HCT116 (cell line): ENCODE results near the gene FLT3LG. TPM values are rescaled to one million over a fixed set of nuclear protein-coding genes. Genes with fewer than 3 reads are reported as not detected.

Experiments
- ATAC-seq: fragments of 200-7000 bp; cut with Tn5 transposase; 2 replicates; pipeline ENCODE4 v1.9.1; 2020; ENCODE audit warnings: mild to moderate bottlenecking, moderate library complexity
- BruUV-seq: library from RNA; stranded (reverse); fragments of 400-500 nt; replicated peaks from 2 replicates; lab custom pipeline; 2021; lab: Mats Ljungman, UMichigan
- CTCF ChIA-PET: fragments of 300-600 bp; sonication (Branson Sonifier 250); formaldehyde crosslinking; loops from one replicate; lab custom pipeline; 2021; ENCODE audit warnings: antibody characterized with exemption; lab: Charles Lee
- POLR2A ChIA-PET: fragments of 300-600, 350-600 bp; sonication (Branson Sonifier 250); formaldehyde crosslinking; loops from one replicate; lab custom pipeline; 2021; ENCODE audit warnings: antibody characterized with exemption; lab: Charles Lee
- RAD21 ChIA-PET, 2 experiments: fragments of 300-600 bp; sonication (Branson Sonifier 250); formaldehyde crosslinking; loops; one replicate each; lab custom pipeline; 2023; ENCODE audit warnings: low total read pairs in 2 of 2; ENCODE audit not compliant: uncharacterized antibody in 2 of 2, unreplicated experiment in 2 of 2, low non-redundant PET in 1 of 2; lab: Charles Lee
- DNase-seq: peaks from one replicate; pipeline ENCODE4 v3.0.0-alpha.2; 2010; ENCODE audit warnings: low read depth, low spot score
- H2AFZ ChIP-seq: fragments of 200-600 bp; shearing (Covaris generic), sonication (generic); 2 replicates; pipeline ENCODE4 v1.6.1; 2017; ENCODE audit warnings: low read depth, mixed run types, mixed read lengths, antibody characterized with exemption, low read length; ENCODE audit not compliant: poor library complexity, severe bottlenecking
- H3K27ac ChIP-seq: 2 replicates; pipeline ENCODE4 v1.5.1; 2012; ENCODE audit warnings: low read depth, low read length
- H3K27me3 ChIP-seq: fragments of 200-600 bp; sonication (generic); 2 replicates; pipeline ENCODE4 v1.6.1; 2016; ENCODE audit warnings: mixed run types, low read length, mixed read lengths; ENCODE audit not compliant: insufficient read depth
- H3K36me3 ChIP-seq, 2 experiments: fragments of 200-500 bp in 1 of 2; fragments of 200-600 bp in 1 of 2; sonication (Bioruptor generic) in 1 of 2; sonication (generic) in 1 of 2; 2 replicates each; pipeline versions ENCODE4 v1.5.1 to v1.6.1; 2014 to 2016; ENCODE audit warnings: low read length in 2 of 2, inconsistent platforms in 1 of 2, mixed read lengths in 1 of 2, mixed run types in 1 of 2; ENCODE audit not compliant: insufficient read depth in 2 of 2, control insufficient read depth in 1 of 2
- H3K4me1 ChIP-seq, 2 experiments: fragments of 200-600 bp in 1 of 2; sonication (generic) in 1 of 2; 2 replicates each; pipeline versions ENCODE4 v1.5.1 to v1.6.1; 2012 to 2017; ENCODE audit warnings: low read length in 2 of 2, inconsistent platforms in 1 of 2, mild to moderate bottlenecking in 1 of 2, mixed read lengths in 1 of 2, mixed run types in 1 of 2, moderate library complexity in 1 of 2; ENCODE audit not compliant: insufficient read depth in 2 of 2, control insufficient read depth in 1 of 2
- H3K4me2 ChIP-seq: fragments of 200-600 bp; sonication (generic); 2 replicates; pipeline ENCODE4 v1.6.1; 2017; ENCODE audit warnings: mixed run types, low read length, mixed read lengths
- H3K4me3 ChIP-seq, 2 experiments: fragments of 200-600 bp in 1 of 2; sonication (generic) in 1 of 2; replicated peaks in 1 of 2; 2 replicates each; pipeline ENCODE4 v1.5.1; 2011 to 2016; ENCODE audit warnings: low read length in 2 of 2, control low read depth in 1 of 2, low read depth in 1 of 2, mild to moderate bottlenecking in 1 of 2, mixed read lengths in 1 of 2, mixed run types in 1 of 2
- H3K79me2 ChIP-seq: fragments of 200-600 bp; sonication (generic); 2 replicates; pipeline ENCODE4 v1.6.1; 2017; ENCODE audit warnings: mild to moderate bottlenecking, mixed run types, low read length, moderate library complexity, mixed read lengths; ENCODE audit not compliant: insufficient read depth
- H3K9ac ChIP-seq: fragments of 200-600 bp; sonication (generic); 2 replicates; pipeline ENCODE4 v1.6.1; 2016; ENCODE audit warnings: low read length, mixed read lengths
- H3K9me2 ChIP-seq: fragments of 200-600 bp; sonication (generic), shearing (Covaris generic); 2 replicates; pipeline ENCODE4 v1.6.1; 2017; ENCODE audit warnings: mixed run types, mild to moderate bottlenecking, moderate library complexity; ENCODE audit not compliant: insufficient read depth
- H3K9me3 ChIP-seq, 2 experiments: fragments of 200-500 bp in 1 of 2; fragments of 200-600 bp in 1 of 2; sonication (Bioruptor generic) in 1 of 2; sonication (generic) in 1 of 2; 2 replicates each; pipeline ENCODE4 v1.6.1; 2014 to 2017; ENCODE audit warnings: low read length in 2 of 2, mixed read lengths in 2 of 2, inconsistent platforms in 1 of 2, low read depth in 1 of 2, mild to moderate bottlenecking in 1 of 2, mixed run types in 1 of 2, moderate library complexity in 1 of 2; ENCODE audit not compliant: control insufficient read depth in 1 of 2, insufficient read depth in 1 of 2
- H4K20me1 ChIP-seq: fragments of 200-600 bp; sonication (generic), shearing (Covaris generic); 2 replicates; pipeline ENCODE4 v1.6.1; 2017; ENCODE audit warnings: mixed run types, mild to moderate bottlenecking, moderate library complexity; ENCODE audit not compliant: insufficient read depth
- CBX3 ChIP-seq: IDR thresholded peaks from 2 replicates; pipeline ENCODE4 v1.6.1; 2012; ENCODE audit warnings: low read depth
- CEBPB ChIP-seq: IDR thresholded peaks from 2 replicates; pipeline ENCODE4 v1.6.1; 2012; ENCODE audit warnings: low read depth
- EZH2 ChIP-seq: fragments of 200-600 bp; sonication (generic); IDR thresholded peaks from 2 replicates; pipeline ENCODE4 v1.6.1; 2017; ENCODE audit warnings: antibody characterized with exemption, mixed run types
- EZH2phosphoT487 ChIP-seq: fragments of 200-600 bp; IDR thresholded peaks from 2 replicates; pipeline ENCODE4 v1.6.1; 2018; ENCODE audit warnings: antibody characterized with exemption, borderline replicate concordance
- FOSL1 ChIP-seq: IDR thresholded peaks from 2 replicates; pipeline ENCODE4 v1.6.1; 2012; ENCODE audit warnings: low read depth
- JUND ChIP-seq: IDR thresholded peaks from 2 replicates; pipeline ENCODE4 v1.6.1; 2012
- POLR2A ChIP-seq: IDR thresholded peaks from 2 replicates; pipeline ENCODE4 v1.7.0; 2011; ENCODE audit warnings: borderline replicate concordance; ENCODE audit not compliant: insufficient read depth, insufficient read length; ENCODE audit errors: extremely low read depth
- POLR2AphosphoS5 ChIP-seq: IDR thresholded peaks from 2 replicates; pipeline ENCODE4 v1.6.1; 2011; ENCODE audit warnings: mild to moderate bottlenecking, low read depth, low read length, moderate library complexity
- RAD21 ChIP-seq: IDR thresholded peaks from 2 replicates; pipeline ENCODE4 v1.6.1; 2012; ENCODE audit warnings: low read depth, mild to moderate bottlenecking
- SIN3A ChIP-seq: IDR thresholded peaks from 2 replicates; pipeline ENCODE4 v1.6.1; 2012; ENCODE audit warnings: low read depth
- SP1 ChIP-seq: IDR thresholded peaks from 2 replicates; pipeline ENCODE4 v1.6.1; 2012; ENCODE audit warnings: low read depth
- SRF ChIP-seq: IDR thresholded peaks from 2 replicates; pipeline ENCODE4 v1.6.1; 2012; ENCODE audit warnings: low read depth
- TCF7L2 ChIP-seq: IDR thresholded peaks from 2 replicates; pipeline ENCODE4 v1.7.0; 2011; ENCODE audit warnings: borderline replicate concordance, inconsistent platforms; ENCODE audit not compliant: insufficient read depth, insufficient read length; ENCODE audit errors: extremely low read depth
- ZFX ChIP-seq: fragments of 450-650 bp; IDR thresholded peaks from 2 replicates; pipeline ENCODE4 v1.6.1; 2017
- ZNF274 ChIP-seq: fragments of 200-500 bp; sonication (Bioruptor generic); IDR thresholded peaks from 2 replicates; pipeline ENCODE4 v1.6.1; 2014; ENCODE audit warnings: mild to moderate bottlenecking, low read depth, low read length, inconsistent platforms
- intact Hi-C: fragments of 100-400 bp; cut with micrococcal nuclease; formaldehyde crosslinking; loops from 2 replicates; pipeline ENCODE4 v1.10.0; 2022
- total RNA-seq: library from RNA; stranded (reverse); gene quantifications from one replicate; pipeline ENCODE4 v1.2.1, GENCODE V29; 2021; ENCODE audit not compliant: unreplicated experiment
- TF ChIP-seq, protein P1 (sequence below): IDR thresholded peaks from 2 replicates; pipeline ENCODE4 v1.6.1; 2011; ENCODE audit warnings: mild to moderate bottlenecking, low read length, moderate library complexity; ENCODE audit not compliant: insufficient replicate concordance; ENCODE audit errors: extremely low read depth
- TF ChIP-seq, protein P2 (sequence below): IDR thresholded peaks from 2 replicates; pipeline ENCODE4 v1.6.1; 2012
- TF ChIP-seq, protein P3 (sequence below), 3 experiments: fragments of 200-600 bp in 1 of 3; sonication (generic) in 1 of 3; IDR thresholded peaks in 2 of 3; conservative IDR thresholded peaks in 1 of 3; 2 replicates each; pipeline ENCODE4 v1.5.1; 2012 to 2017; ENCODE audit warnings: low read depth in 2 of 3, low read length in 2 of 3, antibody characterized with exemption in 1 of 3, borderline replicate concordance in 1 of 3, control low read depth in 1 of 3, mild to moderate bottlenecking in 1 of 3, mixed read lengths in 1 of 3, mixed run types in 1 of 3, moderate library complexity in 1 of 3; ENCODE audit not compliant: insufficient read depth in 1 of 3
- TF ChIP-seq, protein P4 (sequence below): IDR thresholded peaks from 2 replicates; pipeline ENCODE4 v1.6.1; 2012
- TF ChIP-seq, protein P5 (sequence below): IDR thresholded peaks from 2 replicates; pipeline ENCODE4 v1.6.1; 2012; ENCODE audit warnings: low read depth

Gene FLT3LG
- total RNA-seq, 1 experiment from 2014 or later, result 3.8 TPM

DNA sequence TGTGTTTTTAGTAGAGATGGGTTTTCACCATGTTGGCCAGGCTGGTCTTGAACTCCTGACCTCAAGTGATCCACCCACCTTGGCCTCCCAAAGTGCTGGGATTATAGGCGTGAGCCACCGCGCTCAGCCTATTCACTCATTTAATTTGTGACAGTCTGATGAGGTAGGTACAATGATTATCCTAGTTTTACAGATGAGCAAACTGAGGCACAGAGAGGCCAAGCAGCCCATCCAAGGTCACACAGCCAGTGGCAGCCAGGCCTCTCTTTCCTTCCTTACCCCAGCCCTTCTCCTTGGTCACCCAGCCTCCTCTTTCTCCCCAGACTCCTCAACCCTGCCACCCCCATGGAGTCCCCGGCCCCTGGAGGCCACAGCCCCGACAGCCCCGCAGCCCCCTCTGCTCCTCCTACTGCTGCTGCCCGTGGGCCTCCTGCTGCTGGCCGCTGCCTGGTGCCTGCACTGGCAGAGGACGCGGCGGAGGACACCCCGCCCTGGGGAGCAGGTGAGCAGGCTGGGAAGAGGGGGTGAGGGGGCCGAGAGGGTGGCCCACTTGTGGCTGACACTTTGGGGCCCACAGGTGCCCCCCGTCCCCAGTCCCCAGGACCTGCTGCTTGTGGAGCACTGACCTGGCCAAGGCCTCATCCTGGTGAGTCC is 6.1 kb downstream of the FLT3LG start:
- TF ChIP-seq, protein P1, sequence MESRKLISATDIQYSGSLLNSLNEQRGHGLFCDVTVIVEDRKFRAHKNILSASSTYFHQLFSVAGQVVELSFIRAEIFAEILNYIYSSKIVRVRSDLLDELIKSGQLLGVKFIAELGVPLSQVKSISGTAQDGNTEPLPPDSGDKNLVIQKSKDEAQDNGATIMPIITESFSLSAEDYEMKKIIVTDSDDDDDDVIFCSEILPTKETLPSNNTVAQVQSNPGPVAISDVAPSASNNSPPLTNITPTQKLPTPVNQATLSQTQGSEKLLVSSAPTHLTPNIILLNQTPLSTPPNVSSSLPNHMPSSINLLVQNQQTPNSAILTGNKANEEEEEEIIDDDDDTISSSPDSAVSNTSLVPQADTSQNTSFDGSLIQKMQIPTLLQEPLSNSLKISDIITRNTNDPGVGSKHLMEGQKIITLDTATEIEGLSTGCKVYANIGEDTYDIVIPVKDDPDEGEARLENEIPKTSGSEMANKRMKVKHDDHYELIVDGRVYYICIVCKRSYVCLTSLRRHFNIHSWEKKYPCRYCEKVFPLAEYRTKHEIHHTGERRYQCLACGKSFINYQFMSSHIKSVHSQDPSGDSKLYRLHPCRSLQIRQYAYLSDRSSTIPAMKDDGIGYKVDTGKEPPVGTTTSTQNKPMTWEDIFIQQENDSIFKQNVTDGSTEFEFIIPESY, result no peak
- TF ChIP-seq, protein P2, sequence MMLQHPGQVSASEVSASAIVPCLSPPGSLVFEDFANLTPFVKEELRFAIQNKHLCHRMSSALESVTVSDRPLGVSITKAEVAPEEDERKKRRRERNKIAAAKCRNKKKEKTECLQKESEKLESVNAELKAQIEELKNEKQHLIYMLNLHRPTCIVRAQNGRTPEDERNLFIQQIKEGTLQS, result no peak
- TF ChIP-seq FOSL1 (no peak), ZFX (no peak), POLR2AphosphoS5 (no peak), CEBPB (no peak), SIN3A (no peak), EZH2phosphoT487 (no peak), JUND (no peak), ZNF274 (no peak), SP1 (no peak), CBX3 (no peak), TCF7L2 (no peak), EZH2 (no peak), RAD21 (no peak), SRF (no peak), POLR2A (no peak)
- TF ChIP-seq, protein P3, sequence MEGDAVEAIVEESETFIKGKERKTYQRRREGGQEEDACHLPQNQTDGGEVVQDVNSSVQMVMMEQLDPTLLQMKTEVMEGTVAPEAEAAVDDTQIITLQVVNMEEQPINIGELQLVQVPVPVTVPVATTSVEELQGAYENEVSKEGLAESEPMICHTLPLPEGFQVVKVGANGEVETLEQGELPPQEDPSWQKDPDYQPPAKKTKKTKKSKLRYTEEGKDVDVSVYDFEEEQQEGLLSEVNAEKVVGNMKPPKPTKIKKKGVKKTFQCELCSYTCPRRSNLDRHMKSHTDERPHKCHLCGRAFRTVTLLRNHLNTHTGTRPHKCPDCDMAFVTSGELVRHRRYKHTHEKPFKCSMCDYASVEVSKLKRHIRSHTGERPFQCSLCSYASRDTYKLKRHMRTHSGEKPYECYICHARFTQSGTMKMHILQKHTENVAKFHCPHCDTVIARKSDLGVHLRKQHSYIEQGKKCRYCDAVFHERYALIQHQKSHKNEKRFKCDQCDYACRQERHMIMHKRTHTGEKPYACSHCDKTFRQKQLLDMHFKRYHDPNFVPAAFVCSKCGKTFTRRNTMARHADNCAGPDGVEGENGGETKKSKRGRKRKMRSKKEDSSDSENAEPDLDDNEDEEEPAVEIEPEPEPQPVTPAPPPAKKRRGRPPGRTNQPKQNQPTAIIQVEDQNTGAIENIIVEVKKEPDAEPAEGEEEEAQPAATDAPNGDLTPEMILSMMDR (IDR thresholded peaks at IDR 0.05 in 2 of 3, conservative IDR thresholded peaks at IDR 0.05 in 1 of 3; ENCODE audit: borderline replicate concordance in 1 of 3, insufficient read depth in 1 of 3, low read depth in 2 of 3, low read length in 2 of 3), result no peak
- TF ChIP-seq, protein P4, sequence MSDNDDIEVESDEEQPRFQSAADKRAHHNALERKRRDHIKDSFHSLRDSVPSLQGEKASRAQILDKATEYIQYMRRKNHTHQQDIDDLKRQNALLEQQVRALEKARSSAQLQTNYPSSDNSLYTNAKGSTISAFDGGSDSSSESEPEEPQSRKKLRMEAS, result no peak
- TF ChIP-seq, protein P5, sequence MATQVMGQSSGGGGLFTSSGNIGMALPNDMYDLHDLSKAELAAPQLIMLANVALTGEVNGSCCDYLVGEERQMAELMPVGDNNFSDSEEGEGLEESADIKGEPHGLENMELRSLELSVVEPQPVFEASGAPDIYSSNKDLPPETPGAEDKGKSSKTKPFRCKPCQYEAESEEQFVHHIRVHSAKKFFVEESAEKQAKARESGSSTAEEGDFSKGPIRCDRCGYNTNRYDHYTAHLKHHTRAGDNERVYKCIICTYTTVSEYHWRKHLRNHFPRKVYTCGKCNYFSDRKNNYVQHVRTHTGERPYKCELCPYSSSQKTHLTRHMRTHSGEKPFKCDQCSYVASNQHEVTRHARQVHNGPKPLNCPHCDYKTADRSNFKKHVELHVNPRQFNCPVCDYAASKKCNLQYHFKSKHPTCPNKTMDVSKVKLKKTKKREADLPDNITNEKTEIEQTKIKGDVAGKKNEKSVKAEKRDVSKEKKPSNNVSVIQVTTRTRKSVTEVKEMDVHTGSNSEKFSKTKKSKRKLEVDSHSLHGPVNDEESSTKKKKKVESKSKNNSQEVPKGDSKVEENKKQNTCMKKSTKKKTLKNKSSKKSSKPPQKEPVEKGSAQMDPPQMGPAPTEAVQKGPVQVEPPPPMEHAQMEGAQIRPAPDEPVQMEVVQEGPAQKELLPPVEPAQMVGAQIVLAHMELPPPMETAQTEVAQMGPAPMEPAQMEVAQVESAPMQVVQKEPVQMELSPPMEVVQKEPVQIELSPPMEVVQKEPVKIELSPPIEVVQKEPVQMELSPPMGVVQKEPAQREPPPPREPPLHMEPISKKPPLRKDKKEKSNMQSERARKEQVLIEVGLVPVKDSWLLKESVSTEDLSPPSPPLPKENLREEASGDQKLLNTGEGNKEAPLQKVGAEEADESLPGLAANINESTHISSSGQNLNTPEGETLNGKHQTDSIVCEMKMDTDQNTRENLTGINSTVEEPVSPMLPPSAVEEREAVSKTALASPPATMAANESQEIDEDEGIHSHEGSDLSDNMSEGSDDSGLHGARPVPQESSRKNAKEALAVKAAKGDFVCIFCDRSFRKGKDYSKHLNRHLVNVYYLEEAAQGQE, result no peak
- Histone ChIP-seq H2AFZ (no peak overlapping the region), H3K4me1 (peaks cover 11 to 21% of the 10 kb centered on the region in 2 experiments; a peak in 3 of 4 replicates), H4K20me1 (no peaks in the 10 kb centered on the region), H3K36me3 (no peaks in the 10 kb centered on the region), H3K79me2 (no peaks in the 10 kb centered on the region), H3K4me3 (no peak overlapping the region), H3K27me3 (no peaks in the 10 kb centered on the region), H3K9me3 (no peaks in the 10 kb centered on the region), H3K9ac (no peak overlapping the region), H3K4me2 (no peak overlapping the region), H3K9me2 (no peaks in the 10 kb centered on the region), H3K27ac (no peak overlapping the region)
- ChIA-PET CTCF (no interaction called here), RAD21 (no interaction called here), POLR2A (no interaction called here)
- DNase-seq (no peak), ATAC-seq (no peak)
- no TSS peak for BruUV-seq
- intact Hi-C loops, result no loop called here
